GM23338 (cell line): ENCODE results near the gene TPD52L2. TPM values are rescaled to one million over a fixed set of nuclear protein-coding genes. Genes with fewer than 3 reads are reported as not detected.

Experiments
- CREB1 ChIP-seq: fragments of 250-450 bp; sonication (Bioruptor Pico); IDR thresholded peaks from 2 replicates; pipeline ENCODE4 v1.5.0; 2020; ENCODE audit warnings: low read depth, mild to moderate bottlenecking, moderate library complexity
- EZH2 ChIP-seq: fragments of 200-600 bp; sonication (generic); IDR thresholded peaks from one replicate; pipeline ENCODE4 v1.8.0; 2017; ENCODE audit warnings: antibody characterized with exemption, mild to moderate bottlenecking, low read depth; ENCODE audit not compliant: unreplicated experiment
- NANOG ChIP-seq: IDR thresholded peaks from 2 replicates; pipeline ENCODE4 v1.6.1; 2016; ENCODE audit warnings: antibody characterized with exemption, borderline replicate concordance
- POLR2AphosphoS5 ChIP-seq: IDR thresholded peaks from 2 replicates; pipeline ENCODE4 v1.6.1; 2016; ENCODE audit warnings: antibody characterized with exemption, low read depth
- ZNF114 ChIP-seq: fragments of 250-450 bp; sonication (Bioruptor Pico); IDR thresholded peaks from 2 replicates; pipeline ENCODE4 v1.5.0; 2020; ENCODE audit warnings: mild to moderate bottlenecking, moderate library complexity
- ZNF331 ChIP-seq: fragments of 250-450 bp; sonication (Bioruptor Pico); IDR thresholded peaks from 2 replicates; pipeline ENCODE4 v1.5.0; 2020; ENCODE audit warnings: low read depth, mild to moderate bottlenecking, moderate library complexity
- microRNA counts: library from miRNA; unstranded; fragments of <30 nt; microRNA quantifications from one replicate; lab custom pipeline; 2017
- microRNA-seq: library from miRNA; unstranded; fragments of <30 nt; microRNA quantifications from one replicate; pipeline ENCODE4, GENCODE V29; 2017
- polyA plus RNA-seq: library from polyadenylated mRNA; unstranded; fragments of >200 nt; fragmentation: Nextera tagmentation; extraction: Ambion mirVana; gene quantifications from 2 replicates; pipeline ENCODE4 v1.2.1, GENCODE V29; 2016
- small RNA-seq: library from RNA; depleted of rRNA; stranded (forward); fragments of <200 nt; gene quantifications from one replicate; pipeline ENCODE3, GENCODE V24; 2014; ENCODE audit warnings: low replicate concordance
- total RNA-seq: library from RNA; depleted of rRNA; stranded (reverse); fragments of >200 nt; shearing (Covaris generic); gene quantifications from 2 replicates; pipeline ENCODE4 v1.2.3, GENCODE V29; 2014; rRNA removed
- TF ChIP-seq, protein P1 (sequence below), 2 experiments: fragments of 200-600 bp in 1 of 2; sonication (generic) in 1 of 2; conservative IDR thresholded peaks; 2 replicates each; pipeline versions ENCODE4 v1.5.1 to v1.6.1; 2016 to 2017; ENCODE audit warnings: antibody characterized with exemption in 2 of 2, low read depth in 2 of 2, mild to moderate bottlenecking in 2 of 2, moderate library complexity in 1 of 2

The TPD52L2 gene
- total and polyA plus RNA-seq, 2 experiments from 2014 or later = 40.2 to 103 TPM

DNA sequence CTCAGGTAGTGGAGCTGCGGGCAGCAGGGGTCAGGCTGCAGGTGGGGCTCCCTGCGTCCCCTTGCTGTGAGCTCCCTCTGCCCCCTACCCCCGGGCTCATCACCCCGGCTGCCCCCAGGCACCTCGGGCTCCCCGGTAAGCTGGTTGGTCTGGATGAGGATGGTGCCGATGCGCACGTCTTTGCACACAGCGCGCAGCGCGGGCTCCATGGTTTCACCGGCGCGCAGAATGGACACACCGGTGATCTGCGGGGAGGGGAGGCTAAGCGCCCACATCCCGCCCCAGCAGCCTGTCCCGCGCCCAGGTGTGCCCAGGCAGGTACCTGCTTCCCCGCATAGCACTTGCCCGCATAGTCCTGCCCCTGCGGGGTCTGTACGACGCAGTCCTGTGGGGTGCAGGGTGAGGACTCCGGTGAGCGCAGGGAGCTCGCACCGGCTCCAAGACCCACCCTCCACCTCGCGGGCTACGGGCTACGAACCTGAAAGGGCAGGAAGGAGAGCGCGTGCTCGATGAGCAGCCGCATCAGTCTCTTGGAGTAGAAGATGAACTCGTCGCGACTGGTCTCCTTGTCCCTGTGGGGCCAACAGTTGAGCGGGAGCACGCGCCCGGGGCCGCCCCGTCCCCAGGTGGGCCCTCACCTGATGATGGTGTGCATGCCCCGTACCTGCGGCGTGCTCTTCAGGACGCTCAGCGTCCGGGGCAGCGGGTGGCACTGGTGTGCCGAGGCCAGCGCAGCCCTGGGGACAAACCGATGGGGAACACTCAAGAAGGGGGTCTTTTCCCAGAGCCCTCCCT lies 75.6 kb downstream of the TPD52L2 start (continued):
- TF ChIP-seq, protein P1, sequence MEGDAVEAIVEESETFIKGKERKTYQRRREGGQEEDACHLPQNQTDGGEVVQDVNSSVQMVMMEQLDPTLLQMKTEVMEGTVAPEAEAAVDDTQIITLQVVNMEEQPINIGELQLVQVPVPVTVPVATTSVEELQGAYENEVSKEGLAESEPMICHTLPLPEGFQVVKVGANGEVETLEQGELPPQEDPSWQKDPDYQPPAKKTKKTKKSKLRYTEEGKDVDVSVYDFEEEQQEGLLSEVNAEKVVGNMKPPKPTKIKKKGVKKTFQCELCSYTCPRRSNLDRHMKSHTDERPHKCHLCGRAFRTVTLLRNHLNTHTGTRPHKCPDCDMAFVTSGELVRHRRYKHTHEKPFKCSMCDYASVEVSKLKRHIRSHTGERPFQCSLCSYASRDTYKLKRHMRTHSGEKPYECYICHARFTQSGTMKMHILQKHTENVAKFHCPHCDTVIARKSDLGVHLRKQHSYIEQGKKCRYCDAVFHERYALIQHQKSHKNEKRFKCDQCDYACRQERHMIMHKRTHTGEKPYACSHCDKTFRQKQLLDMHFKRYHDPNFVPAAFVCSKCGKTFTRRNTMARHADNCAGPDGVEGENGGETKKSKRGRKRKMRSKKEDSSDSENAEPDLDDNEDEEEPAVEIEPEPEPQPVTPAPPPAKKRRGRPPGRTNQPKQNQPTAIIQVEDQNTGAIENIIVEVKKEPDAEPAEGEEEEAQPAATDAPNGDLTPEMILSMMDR (conservative IDR thresholded peaks at IDR 0.05; ENCODE audit: low read depth in 2 of 2) = no peak
- TF ChIP-seq CREB1 (CRISPR knock-in tag) = peak; percentile 3; the same call in 1 of the 2 replicates
- peak; percentile 56; the same call in 1 of the 2 replicates for TF ChIP-seq POLR2AphosphoS5
- TF ChIP-seq NANOG = no peak
- no peak for TF ChIP-seq ZNF114 (CRISPR knock-in tag)
- no peak for TF ChIP-seq EZH2
- no peak for TF ChIP-seq ZNF331 (CRISPR knock-in tag)

MicroRNAs encoded within 50 kb of the gene (microRNA counts, 767-probe panel; counts per million panel counts)
- microRNA hsa-miR-1914-5p (lab: Ali Mortazavi, UCI) = not detected
- microRNA hsa-miR-941 (lab: Ali Mortazavi, UCI) = not detected

Small RNA genes within 50 kb of the gene (microRNA-seq; reads per million reads assigned to microRNA genes)
- gene MIR1914 (1.1 reads per million), gene MIR941-1 (not detected), gene MIR941-2 (not detected), gene MIR941-3 (not detected), gene MIR941-4 (not detected), gene MIR941-5 (not detected)

Small RNA genes within 50 kb of the gene (small RNA-seq; reads per million reads assigned to genes)
- not detected for gene MIR941-2
- gene MIR941-4 = not detected
- gene MIR941-5 = not detected
- not detected for gene RNU1-134P

Other genes starting within 250 kb of the TPD52L2 start
- 19.3 and 20.6 TPM in 2 replicates for gene GMEB2, start 238.2 kb upstream of the TPD52L2 start, total RNA-seq
- gene GMEB2, start 238.2 kb upstream of the TPD52L2 start, polyA plus RNA-seq = 4.4 and 4.9 TPM in 2 replicates
- 42.7 and 61.3 TPM in 2 replicates for gene STMN3, start 211.8 kb upstream of the TPD52L2 start, total RNA-seq
- 28.6 and 29.7 TPM in 2 replicates for gene STMN3, start 211.8 kb upstream of the TPD52L2 start, polyA plus RNA-seq
- 26.5 and 34.5 TPM in 2 replicates for gene RTEL1, start 207.0 kb upstream of the TPD52L2 start, total RNA-seq
- 13.5 and 14.2 TPM in 2 replicates for gene RTEL1, start 207.0 kb upstream of the TPD52L2 start, polyA plus RNA-seq
- gene TNFRSF6B, start 168.6 kb upstream of the TPD52L2 start, total RNA-seq = 0.28 and 3.8 TPM in 2 replicates
- not detected in 2 replicates for gene TNFRSF6B, start 168.6 kb upstream of the TPD52L2 start, polyA plus RNA-seq
- gene ARFRP1, start 157.3 kb upstream of the TPD52L2 start, total RNA-seq = 19.0 and 24.6 TPM in 2 replicates
- gene ARFRP1, start 157.3 kb upstream of the TPD52L2 start, polyA plus RNA-seq = 16.7 and 18.6 TPM in 2 replicates
- 25.5 and 39.2 TPM in 2 replicates for gene ZGPAT, start 157.2 kb upstream of the TPD52L2 start, total RNA-seq
- gene ZGPAT, start 157.2 kb upstream of the TPD52L2 start, polyA plus RNA-seq = 21.5 and 25.0 TPM in 2 replicates
- gene LIME1, start 128.6 kb upstream of the TPD52L2 start, total RNA-seq = 3.6 and 12.2 TPM in 2 replicates
- 4.7 and 7.4 TPM in 2 replicates for gene LIME1, start 128.6 kb upstream of the TPD52L2 start, polyA plus RNA-seq
- gene SLC2A4RG, start 125.5 kb upstream of the TPD52L2 start, total RNA-seq = 33.8 and 42.0 TPM in 2 replicates
- 22.8 and 25.3 TPM in 2 replicates for gene SLC2A4RG, start 125.5 kb upstream of the TPD52L2 start, polyA plus RNA-seq
- 23.0 and 26.9 TPM in 2 replicates for gene ZBTB46, start 34.0 kb upstream of the TPD52L2 start, total RNA-seq
- 3.2 TPM in 2 replicates for gene ZBTB46, start 34.0 kb upstream of the TPD52L2 start, polyA plus RNA-seq
- gene ABHD16B, start 3.8 kb upstream of the TPD52L2 start, total RNA-seq = not detected in 2 replicates
- not detected in 2 replicates for gene ABHD16B, start 3.8 kb upstream of the TPD52L2 start, polyA plus RNA-seq
- 29.5 and 33.5 TPM in 2 replicates for gene DNAJC5, start 29.9 kb downstream of the TPD52L2 start, total RNA-seq
- 6.9 and 7.1 TPM in 2 replicates for gene DNAJC5, start 29.9 kb downstream of the TPD52L2 start, polyA plus RNA-seq
- 46.5 and 56.8 TPM in 2 replicates for gene UCKL1, start 91.1 kb downstream of the TPD52L2 start, total RNA-seq
- 82.5 and 89.3 TPM in 2 replicates for gene UCKL1, start 91.1 kb downstream of the TPD52L2 start, polyA plus RNA-seq
- 21.4 and 28.8 TPM in 2 replicates for gene ZNF512B, start 104.7 kb downstream of the TPD52L2 start, total RNA-seq
- gene ZNF512B, start 104.7 kb downstream of the TPD52L2 start, polyA plus RNA-seq = 6.0 and 6.1 TPM in 2 replicates
- 2.8 and 7.3 TPM in 2 replicates for gene SAMD10, start 114.4 kb downstream of the TPD52L2 start, total RNA-seq
- 2.1 and 3.2 TPM in 2 replicates for gene SAMD10, start 114.4 kb downstream of the TPD52L2 start, polyA plus RNA-seq
- gene PRPF6, start 115.9 kb downstream of the TPD52L2 start, total RNA-seq = 73.5 and 79.9 TPM in 2 replicates
- gene PRPF6, start 115.9 kb downstream of the TPD52L2 start, polyA plus RNA-seq = 53.8 and 56.2 TPM in 2 replicates
- gene C20orf204, start 170.9 kb downstream of the TPD52L2 start, total RNA-seq = 0.73 and 0.85 TPM in 2 replicates
- 0.68 and 0.82 TPM in 2 replicates for gene C20orf204, start 170.9 kb downstream of the TPD52L2 start, polyA plus RNA-seq
- gene SOX18, start 184.4 kb downstream of the TPD52L2 start, total RNA-seq = 0.21 TPM in 1 of 2 replicates, not detected in the other
- gene SOX18, start 184.4 kb downstream of the TPD52L2 start, polyA plus RNA-seq = not detected in 2 replicates
- 15.0 and 21.0 TPM in 2 replicates for gene TCEA2, start 197.9 kb downstream of the TPD52L2 start, total RNA-seq
- 54.4 and 58.9 TPM in 2 replicates for gene TCEA2, start 197.9 kb downstream of the TPD52L2 start, polyA plus RNA-seq
- gene RGS19, start 214.2 kb downstream of the TPD52L2 start, total RNA-seq = 15.0 and 19.7 TPM in 2 replicates
- gene RGS19, start 214.2 kb downstream of the TPD52L2 start, polyA plus RNA-seq = 12.5 and 13.1 TPM in 2 replicates
- gene OPRL1, start 214.8 kb downstream of the TPD52L2 start, total RNA-seq = 0.74 and 1.1 TPM in 2 replicates
- gene OPRL1, start 214.8 kb downstream of the TPD52L2 start, polyA plus RNA-seq = 0.24 and 0.27 TPM in 2 replicates
- 1.1 TPM in 1 of 2 replicates, not detected in the other for gene LKAAEAR1, start 219.1 kb downstream of the TPD52L2 start, total RNA-seq
- 1.8 and 2.4 TPM in 2 replicates for gene LKAAEAR1, start 219.1 kb downstream of the TPD52L2 start, polyA plus RNA-seq
- not detected in 2 replicates for gene NPBWR2, start 242.3 kb downstream of the TPD52L2 start, total RNA-seq
- not detected in 2 replicates for gene NPBWR2, start 242.3 kb downstream of the TPD52L2 start, polyA plus RNA-seq